ENCODE data around the gene EIF2D. TPM values are rescaled to one million over a fixed set of nuclear protein-coding genes. Genes with fewer than 3 reads are reported as not detected.
A peak's percentile ranks its signal among the peaks of the same experiment; 100 is the strongest.

EIF2D gene
- total and polyA plus RNA-seq, 9 of the 15 experiments (the other 6 are each of a cell fraction or from before 2014, with no cell fraction given): 81.1 to 138 (median 93.9) TPM

- TF ChIP-seq ZNF280A (IDR thresholded peaks at IDR 0.05; ENCODE audit: low read depth, partially characterized antibody) (no peak), ETS1 (conservative IDR thresholded peaks at IDR 0.05; ENCODE audit: control insufficient read depth, low read depth, low read length) (no peak), ZBTB11 (CRISPR knock-in tag; IDR thresholded peaks at IDR 0.05) (0 out of 6 replicates have a peak, but pooled peaks of 1 of the 3 experiments have one; percentile 37), NCOA1 (IDR thresholded peaks at IDR 0.05; ENCODE audit: low read depth) (no peak), ZNF592 (IDR thresholded peaks at IDR 0.05) (peak; percentile 75), JUN (IDR thresholded peaks at IDR 0.05; ENCODE audit: borderline replicate concordance, low read depth, low read length) (no peak), JUN (CRISPR knock-in tag; IDR thresholded peaks at IDR 0.05; ENCODE audit: borderline replicate concordance) (no peak), NR4A1 (CRISPR knock-in tag; IDR thresholded peaks at IDR 0.05) (peak; percentile 86; the same call in 1 of the 2 replicates), NR4A1 (tag; IDR thresholded peaks at IDR 0.05) (0 out of 2 replicates have a peak, but pooled peaks have one; percentile 32), ARID3B (CRISPR knock-in tag; IDR thresholded peaks at IDR 0.05; ENCODE audit: borderline replicate concordance) (no peak), VEZF1 (CRISPR knock-in tag; IDR thresholded peaks at IDR 0.05) (peak; percentile 65), DPF2 (IDR thresholded peaks at IDR 0.05) (peak; percentile 37)
These were observed 56.8 kb downstream of the EIF2D start (continued) for GRCh38 chr1:206555473-206555935.
